ENCODE results near the gene ARMC3. TPM values are rescaled to one million over a fixed set of nuclear protein-coding genes. Genes with fewer than 3 reads are reported as not detected.

Gene ARMC3
- total and polyA plus RNA-seq, 2 experiments from 2014 or later = 0.24 TPM; not detected in 1

- no peak for TF ChIP-seq ZNF462 (CRISPR knock-in tag; IDR thresholded peaks at IDR 0.05)
- TF ChIP-seq, protein P1, sequence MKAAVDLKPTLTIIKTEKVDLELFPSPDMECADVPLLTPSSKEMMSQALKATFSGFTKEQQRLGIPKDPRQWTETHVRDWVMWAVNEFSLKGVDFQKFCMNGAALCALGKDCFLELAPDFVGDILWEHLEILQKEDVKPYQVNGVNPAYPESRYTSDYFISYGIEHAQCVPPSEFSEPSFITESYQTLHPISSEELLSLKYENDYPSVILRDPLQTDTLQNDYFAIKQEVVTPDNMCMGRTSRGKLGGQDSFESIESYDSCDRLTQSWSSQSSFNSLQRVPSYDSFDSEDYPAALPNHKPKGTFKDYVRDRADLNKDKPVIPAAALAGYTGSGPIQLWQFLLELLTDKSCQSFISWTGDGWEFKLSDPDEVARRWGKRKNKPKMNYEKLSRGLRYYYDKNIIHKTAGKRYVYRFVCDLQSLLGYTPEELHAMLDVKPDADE (IDR thresholded peaks at IDR 0.05) = no peak
- no peak for TF ChIP-seq STAT1 (IDR thresholded peaks at IDR 0.05; ENCODE audit: unreplicated experiment)
- TF ChIP-seq, protein P2, sequence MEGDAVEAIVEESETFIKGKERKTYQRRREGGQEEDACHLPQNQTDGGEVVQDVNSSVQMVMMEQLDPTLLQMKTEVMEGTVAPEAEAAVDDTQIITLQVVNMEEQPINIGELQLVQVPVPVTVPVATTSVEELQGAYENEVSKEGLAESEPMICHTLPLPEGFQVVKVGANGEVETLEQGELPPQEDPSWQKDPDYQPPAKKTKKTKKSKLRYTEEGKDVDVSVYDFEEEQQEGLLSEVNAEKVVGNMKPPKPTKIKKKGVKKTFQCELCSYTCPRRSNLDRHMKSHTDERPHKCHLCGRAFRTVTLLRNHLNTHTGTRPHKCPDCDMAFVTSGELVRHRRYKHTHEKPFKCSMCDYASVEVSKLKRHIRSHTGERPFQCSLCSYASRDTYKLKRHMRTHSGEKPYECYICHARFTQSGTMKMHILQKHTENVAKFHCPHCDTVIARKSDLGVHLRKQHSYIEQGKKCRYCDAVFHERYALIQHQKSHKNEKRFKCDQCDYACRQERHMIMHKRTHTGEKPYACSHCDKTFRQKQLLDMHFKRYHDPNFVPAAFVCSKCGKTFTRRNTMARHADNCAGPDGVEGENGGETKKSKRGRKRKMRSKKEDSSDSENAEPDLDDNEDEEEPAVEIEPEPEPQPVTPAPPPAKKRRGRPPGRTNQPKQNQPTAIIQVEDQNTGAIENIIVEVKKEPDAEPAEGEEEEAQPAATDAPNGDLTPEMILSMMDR (conservative IDR thresholded peaks at IDR 0.05; ENCODE audit: low read depth in 2 of 2) = no peak
- TF ChIP-seq EZH2phosphoT487 (IDR thresholded peaks at IDR 0.05; ENCODE audit: unreplicated experiment) = no peak
These were observed 137.5 kb downstream of the ARMC3 start (continued) for GRCh38 chr10:23065181-23065948.

Measured in GM23338 (cell line).